HG02798 (cell line): ENCODE results near the gene ASPG.

Source experiments
- ATAC-seq: cut with Tn5 transposase; IDR thresholded peaks from one replicate; pipeline ENCODE4 v1.9.1; 2021; ENCODE audit warnings: mild to moderate bottlenecking; ENCODE audit not compliant: unreplicated experiment, poor library complexity

The ASPG gene

GRCh38 chr14:104131968-104132732, 46.6 kb downstream of the ASPG start:
- ATAC-seq: no peak

GRCh38 chr14:104132981-104133380, 47.5 kb downstream of the ASPG start:
- ATAC-seq: no peak

GRCh38 chr14:104133496-104133895, 48.0 kb downstream of the ASPG start:
- ATAC-seq: no peak

GRCh38 chr14:104134061-104134965, 48.8 kb downstream of the ASPG start:
- ATAC-seq: no peak

GRCh38 chr14:104135121-104135903, 49.8 kb downstream of the ASPG start:
- ATAC-seq: no peak

GRCh38 chr14:104135904-104136471, 50.5 kb downstream of the ASPG start:
- ATAC-seq: no peak

- ATAC-seq: no peak
Observed at GRCh38 chr14:104136472-104137296, 51.2 kb downstream of the ASPG start.

- ATAC-seq: no peak
Observed at GRCh38 chr14:104137297-104138097, 52.0 kb downstream of the ASPG start.

- no peak for ATAC-seq
Observed at GRCh38 chr14:104138098-104138717, 52.7 kb downstream of the ASPG start, which contains the start of gene KIF26A. TSS of gene KIF26A (plus strand) at chr14:104138587. CDS start at chr14:104138723, 136 bp downstream.

GRCh38 chr14:104138718-104139459, 53.4 kb downstream of the ASPG start:
- ATAC-seq: no peak

GRCh38 chr14:104139460-104140212, 54.1 kb downstream of the ASPG start:
- no peak for ATAC-seq

GRCh38 chr14:104140213-104140462, 54.6 kb downstream of the ASPG start:
- ATAC-seq: no peak

GRCh38 chr14:104140463-104141331, 55.2 kb downstream of the ASPG start:
- no peak for ATAC-seq

- ATAC-seq: no peak
Observed at GRCh38 chr14:104141621-104142091, 56.2 kb downstream of the ASPG start.

GRCh38 chr14:104142136-104142945, 56.8 kb downstream of the ASPG start:
- no peak for ATAC-seq
